NCI-H526 treated with DMSO at 0.1 percent for 48 hours (cell line): Measurements from ENCODE around the gene SLC1A2.

ENCODE experiments used
- DNase-seq: peaks from one replicate; lab custom pipeline; 2025; lab: John Stamatoyannopoulos, UW

SLC1A2 gene

DNA sequence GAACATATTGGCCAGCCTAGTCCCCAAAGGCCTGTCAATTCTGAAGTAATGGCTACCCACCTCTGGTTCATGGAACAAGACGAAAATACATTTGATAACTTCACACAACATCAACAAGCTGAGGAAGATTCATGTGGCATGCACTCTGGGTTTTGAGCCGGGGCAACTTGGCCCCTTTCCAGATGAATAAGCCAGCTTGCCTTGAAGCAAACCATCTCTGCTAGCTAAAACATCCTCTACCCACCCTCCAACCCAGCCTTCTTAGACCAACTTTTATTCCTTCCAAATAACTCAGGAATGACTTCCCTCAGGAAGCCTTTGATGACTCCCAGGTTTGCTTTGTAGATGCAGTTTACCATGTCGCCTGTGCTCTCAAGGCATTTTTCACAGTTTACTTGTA lies 94.4 kb downstream of the SLC1A2 start:
- DNase-seq = no peak

DNA sequence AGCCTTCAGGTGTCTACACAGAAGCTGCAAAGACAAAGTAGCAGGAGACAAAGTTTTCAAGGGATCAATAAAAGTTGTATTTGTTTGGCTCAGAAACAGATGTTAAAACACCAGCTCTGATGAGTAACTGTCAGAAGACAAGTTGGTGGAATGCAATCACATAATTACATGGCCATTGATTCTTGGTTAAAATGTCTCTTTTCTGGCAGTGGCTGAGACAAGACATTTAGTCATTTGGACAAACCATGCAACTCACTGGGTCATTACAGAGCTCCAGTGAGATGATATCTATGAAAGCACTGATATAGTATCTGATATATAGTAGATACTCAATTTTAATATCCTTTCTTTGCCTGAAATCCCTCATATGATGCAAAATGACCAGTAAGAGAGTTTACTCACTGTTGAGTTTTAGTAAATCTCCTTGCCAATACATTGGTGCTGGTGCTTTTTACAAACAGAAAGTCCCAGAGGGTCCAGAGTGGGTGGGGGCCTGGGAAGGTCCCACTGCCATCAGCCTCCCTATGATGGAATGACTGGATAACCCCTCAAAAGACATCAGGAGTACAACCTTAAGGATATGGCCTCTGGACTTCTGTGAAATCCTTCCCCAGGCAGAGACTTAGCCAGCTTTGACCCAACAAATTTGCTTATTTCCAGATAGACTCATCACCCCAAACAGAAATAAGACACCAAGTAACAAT lies 95.0 kb downstream of the SLC1A2 start:
- DNase-seq = no peak

DNA sequence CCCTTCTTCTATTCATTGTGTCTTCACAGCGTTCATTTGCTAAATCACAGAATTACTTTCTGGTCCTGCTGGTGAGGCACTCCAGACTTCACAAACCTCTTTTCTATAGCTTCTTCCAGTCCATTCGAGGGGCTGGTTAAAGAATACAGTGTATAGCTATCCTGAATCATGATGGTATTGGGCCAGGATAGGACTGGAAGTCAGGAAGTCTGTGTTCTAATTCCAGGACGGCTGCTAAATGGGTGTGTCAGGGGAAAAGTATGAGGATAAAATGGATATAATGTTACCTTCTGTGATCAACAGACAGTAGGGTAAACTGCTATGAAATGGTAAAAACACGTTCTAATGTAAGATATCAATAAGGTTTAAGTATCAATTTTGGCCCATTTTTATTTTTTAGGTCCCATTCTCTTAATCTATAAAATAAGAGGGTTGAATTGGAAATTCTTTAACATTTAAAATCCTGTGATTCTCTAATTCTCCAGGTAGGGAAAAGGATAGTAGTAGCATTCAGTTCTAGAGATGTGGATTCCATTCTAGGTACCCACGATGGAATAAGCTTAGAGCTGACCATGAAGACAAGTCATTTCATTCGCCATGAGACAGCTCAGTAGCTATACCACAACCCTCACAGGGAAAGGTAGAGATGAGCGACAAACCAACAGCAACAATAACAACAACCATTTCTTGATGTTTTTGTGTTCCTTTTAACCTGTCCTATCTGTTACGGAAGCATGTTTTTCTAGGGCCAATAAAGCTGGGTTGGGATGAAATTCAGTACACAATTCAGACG lies 96.1 kb downstream of the SLC1A2 start:
- no peak for DNase-seq

DNA sequence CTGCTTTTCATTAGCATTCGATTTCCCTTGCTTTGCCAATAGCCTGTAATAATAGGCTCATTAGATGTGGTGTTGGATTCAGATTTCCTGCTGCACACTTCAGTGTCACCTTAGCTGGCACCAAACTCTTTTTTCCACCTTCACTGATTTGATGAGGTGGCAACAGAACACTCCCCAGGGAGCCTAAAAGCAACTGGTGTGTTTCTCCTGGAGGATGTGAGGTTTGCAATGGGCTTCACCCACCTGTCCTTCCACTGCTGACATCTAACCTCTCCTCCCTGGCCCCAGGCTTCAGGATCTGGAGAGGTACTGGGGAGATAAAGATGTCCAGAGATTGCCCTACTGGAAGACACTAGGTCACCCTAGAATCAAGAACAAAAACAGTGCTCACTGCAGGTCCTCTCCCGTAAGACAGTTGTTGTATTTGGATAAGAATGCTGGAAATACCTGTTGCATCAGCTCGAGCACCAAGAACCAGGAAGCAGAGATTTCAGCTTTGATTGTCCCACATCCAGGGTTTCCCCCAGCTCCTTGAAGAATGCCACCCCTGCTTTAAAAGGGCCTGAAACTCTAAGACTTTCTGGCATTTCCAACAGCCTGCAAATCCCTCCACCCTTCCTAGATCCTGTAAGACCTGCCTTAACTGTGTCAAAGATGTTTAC lies 96.9 kb downstream of the SLC1A2 start:
- DNase-seq = no peak

DNA sequence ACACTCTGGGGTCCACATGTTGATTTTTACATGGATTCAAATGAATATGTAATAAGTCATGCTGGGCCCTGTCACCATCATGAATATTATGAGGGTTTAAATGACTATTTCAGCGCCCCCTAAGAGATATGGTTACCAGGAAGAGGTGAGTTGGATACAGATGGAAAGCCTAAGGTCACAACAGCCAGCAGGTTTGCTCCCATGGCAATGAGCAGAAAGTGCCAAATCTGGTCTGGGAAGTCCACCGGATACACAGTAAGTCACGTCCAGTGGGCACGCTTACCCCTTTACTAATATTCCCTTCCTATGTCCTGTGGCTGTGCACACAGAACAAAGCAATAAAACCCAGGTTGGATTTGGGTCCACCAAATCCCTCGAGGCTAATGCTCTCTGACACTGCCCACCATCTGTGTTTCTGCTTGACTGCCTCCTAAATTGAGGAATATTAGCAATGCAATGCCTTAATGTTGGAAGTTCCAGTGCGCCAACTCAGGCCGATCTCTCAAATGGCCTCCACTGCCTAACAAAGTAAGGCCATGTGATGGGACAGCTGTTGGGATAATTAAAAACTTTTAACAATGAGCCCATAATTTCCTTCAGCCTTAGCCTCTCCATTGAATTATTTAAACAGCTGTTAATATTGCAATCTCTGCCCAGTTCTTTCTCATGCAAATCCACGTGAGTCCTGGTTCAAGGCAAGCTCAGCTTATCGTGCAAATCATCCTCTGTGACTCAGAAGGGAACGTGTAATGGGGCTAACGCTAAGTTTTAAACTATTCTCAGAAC lies 97.6 kb downstream of the SLC1A2 start:
- DNase-seq = no peak

DNA sequence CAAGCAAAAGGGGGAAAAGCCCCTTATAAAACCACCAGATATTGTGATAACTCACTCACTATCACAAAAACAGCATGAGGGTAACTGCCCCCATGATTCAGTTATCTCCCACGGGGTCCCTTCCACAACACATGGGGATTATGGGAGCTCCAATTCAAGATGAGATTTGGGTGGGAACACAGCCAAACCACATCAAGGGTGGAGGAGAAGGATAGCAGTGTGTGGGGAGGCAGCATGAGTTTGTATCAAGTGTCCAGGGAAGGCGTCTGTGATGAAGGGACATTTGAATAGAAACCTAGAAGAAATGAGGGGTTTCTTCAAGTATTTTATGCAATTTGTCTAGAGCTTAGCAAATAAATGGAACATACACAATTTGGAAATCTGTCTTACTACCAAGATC lies 98.2 kb downstream of the SLC1A2 start:
- DNase-seq = no peak

DNA sequence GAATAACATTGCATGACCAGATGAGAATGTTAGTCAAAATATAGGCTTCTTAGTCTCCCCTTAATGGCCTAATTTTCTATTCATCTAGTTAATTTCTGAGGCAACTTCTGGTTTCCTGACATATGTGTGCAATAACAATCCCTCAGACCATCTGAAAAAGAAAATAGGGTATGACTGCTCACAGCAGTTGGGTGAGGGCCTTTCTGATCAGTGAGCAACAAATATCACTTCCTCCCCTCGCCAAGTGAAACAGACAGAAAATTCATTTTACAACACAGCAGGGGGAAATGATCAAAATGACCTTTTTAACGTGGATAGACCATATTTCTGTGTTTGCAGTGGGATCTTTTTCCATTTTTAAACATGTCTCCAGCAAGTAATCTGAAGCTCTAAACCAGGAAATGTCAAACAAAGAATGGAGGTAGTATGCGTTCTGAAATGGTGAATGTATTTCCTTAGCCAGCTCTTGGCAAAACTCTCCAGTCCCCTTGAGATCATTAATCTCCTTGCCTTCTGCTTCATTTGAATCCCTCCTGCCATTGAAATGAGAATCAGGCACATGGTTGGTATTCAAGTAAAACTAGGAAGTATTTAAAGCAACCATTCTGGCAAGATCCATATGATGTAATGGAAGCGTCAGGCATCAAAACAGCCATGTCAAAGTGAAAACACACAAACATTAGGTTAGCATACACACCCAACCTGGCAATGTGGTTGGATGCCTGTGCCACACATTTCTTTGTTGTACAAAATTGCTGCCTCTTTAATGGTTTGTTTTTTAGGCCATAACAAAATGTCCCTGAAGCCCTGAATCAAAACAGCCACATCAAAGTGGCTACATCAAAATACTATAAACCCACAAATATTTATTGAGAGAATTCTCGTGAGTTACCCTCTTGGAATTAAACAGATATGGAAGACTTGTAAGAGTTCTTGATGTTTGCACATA lies 100.1 kb downstream of the SLC1A2 start:
- no peak for DNase-seq

DNA sequence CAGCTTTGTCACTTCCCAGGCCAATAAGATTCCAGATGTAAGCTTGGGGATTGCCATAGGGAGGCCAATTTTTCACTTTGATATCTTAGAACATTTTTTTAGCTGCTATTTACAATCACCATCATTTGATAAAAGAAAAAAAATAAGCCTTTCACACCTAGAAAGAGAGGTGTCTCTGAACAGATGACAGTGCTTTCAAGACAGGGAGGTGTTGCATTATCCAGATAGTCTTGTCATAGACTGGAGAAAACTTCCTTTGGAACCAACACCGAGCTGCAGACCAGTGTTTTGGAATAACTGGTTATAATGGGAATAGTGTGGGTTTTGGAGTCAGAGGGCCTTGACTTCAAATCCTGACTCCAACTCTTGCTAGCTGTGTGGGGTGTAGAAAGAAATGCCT lies 101.0 kb downstream of the SLC1A2 start:
- no peak for DNase-seq

DNA sequence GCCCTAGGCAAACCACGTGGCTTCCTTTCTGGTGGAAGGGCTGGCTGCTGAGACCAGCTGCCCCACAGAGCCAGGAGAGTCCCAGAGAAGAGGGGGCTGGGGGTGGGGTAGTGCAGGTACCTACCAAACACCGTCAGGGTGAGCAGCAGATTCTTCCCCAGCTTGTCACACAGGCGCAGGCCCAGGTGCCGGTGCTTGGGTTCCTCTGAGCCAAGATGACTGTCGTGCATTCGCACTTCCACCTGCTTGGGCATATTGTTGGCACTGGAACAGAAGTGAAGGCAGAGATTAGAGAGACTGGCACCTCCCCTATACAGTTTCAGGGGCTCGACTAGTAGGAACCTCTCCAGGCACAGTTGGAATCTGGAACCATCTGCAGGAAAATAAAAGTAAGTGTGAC lies 102.1 kb downstream of the SLC1A2 start:
- no peak for DNase-seq

DNA sequence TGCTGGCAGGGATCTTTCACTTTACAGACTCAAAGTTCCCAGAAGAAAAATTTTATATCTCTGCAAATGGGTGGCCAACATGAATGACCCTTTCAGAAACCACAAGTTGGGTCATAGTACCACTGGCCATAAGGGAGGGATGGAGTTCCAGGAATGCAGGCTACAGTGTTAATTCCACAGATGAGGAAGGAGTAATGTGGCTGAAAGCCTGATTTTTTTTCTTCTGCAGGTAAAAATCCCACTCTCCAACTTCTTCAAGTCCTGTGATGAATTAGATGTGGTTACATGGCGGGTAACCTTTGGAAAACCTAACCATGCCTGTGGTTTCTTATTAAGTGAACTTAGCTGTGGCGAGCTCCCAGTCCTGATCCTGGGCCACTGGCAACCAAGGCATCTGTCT lies 103.2 kb downstream of the SLC1A2 start:
- DNase-seq = no peak

DNA sequence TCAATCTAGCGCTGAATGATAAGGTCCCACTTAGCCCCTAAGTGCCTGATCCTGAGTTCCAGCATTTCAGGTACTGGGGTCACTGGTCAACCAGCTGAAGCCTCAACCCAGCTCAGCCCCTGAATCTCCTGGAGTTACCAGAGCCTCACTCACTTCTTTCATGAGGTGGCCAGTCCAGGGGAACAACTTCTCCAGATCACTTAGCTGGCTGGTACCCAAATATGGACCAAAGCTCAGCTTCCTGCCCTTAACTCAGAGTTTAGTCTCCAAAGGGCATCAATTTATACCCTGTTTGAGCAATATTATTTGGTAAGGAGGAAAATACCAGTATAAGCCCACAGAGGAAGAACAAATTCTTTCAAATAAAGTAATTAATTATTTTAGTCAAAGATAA lies 105.6 kb downstream of the SLC1A2 start:
- no peak for DNase-seq

DNA sequence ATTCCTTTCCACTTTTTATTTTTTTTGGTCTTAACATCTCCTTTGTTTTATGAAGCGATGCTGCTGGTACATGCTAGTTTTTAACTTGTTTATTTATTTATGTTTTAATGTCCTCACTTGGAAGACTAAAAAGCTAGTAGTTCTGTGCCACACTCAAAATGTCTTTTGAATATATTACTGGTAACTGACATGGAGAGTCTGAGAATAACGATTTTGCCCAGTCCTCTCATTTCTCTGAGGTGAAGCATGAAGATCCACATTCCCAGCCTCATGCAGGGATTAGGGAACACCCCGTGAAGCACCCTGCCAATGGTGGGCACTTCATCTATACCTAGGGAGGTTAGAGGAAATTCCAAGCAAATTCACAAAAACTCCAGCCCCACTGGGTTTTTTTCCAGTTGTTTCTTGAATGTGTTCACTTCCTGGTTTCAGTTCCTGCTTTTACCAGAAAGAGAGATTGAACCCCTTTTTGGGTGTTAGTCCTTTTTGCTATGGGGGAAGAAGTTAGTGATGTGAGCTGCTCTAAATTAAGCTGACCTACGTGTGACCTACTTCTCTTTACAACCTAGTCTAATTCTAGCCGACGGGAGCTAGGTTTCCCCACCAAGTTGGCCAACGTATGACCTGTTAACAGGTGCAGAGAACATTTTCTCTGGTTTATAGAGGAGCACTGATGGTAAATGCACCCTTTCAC lies 106.1 kb downstream of the SLC1A2 start:
- no peak for DNase-seq

DNA sequence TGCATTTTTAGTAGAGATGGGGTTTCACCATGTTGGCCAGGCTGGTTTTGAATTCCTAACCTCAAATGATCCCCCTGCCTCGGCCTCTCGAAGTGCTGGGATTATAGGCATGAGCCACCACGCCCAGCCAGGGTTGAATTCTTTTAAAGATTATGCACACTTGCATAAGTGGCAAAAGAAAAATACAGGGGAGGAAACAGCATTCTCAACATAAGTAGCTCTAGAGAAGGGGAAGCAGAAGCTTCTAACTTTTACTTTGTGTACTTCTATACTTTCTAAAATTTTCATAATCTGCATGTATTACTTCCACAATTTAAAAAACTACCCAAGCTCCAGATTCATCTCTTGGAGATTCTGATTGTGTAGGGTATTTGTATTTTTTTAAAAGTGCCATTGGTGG lies 108.0 kb downstream of the SLC1A2 start:
- no peak for DNase-seq

DNA sequence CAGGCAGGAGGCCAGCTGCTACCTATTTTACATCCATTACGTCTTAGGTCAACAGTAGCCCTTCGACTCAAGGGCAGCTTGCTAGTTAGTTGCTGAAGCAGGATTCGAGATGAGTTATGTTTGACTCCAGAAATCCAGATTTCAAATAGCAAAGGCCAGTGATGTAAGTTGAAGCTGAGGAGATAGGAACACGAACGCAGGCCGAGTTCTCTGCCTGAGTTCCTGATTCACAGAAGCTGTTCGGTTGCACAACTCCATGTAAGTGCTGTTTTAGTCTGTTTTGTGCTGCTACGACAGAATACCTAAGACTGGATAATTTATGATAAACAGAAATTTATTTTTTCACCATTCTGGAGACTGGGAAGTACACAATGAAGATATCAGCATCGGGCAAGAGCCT lies 111.2 kb downstream of the SLC1A2 start:
- no peak for DNase-seq

DNA sequence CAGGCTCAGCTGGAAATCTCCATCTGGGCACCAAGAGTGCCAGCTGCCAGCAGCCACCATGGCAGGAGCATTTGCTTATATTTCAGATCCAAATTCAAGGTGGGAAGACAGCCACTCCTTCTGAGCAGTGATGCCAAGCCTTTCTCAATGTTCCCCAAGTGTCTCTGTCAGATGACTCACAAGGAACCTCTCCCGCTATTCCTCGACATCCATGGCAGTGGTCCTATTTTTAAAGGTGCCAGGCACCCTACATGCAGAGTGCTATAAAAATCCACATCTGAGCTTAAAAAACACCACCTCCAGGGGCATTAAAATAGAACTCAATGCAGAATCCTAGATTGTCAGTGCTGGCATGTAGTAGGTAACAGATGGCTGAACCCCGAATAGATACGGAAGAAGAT lies 112.1 kb downstream of the SLC1A2 start:
- DNase-seq = no peak

DNA sequence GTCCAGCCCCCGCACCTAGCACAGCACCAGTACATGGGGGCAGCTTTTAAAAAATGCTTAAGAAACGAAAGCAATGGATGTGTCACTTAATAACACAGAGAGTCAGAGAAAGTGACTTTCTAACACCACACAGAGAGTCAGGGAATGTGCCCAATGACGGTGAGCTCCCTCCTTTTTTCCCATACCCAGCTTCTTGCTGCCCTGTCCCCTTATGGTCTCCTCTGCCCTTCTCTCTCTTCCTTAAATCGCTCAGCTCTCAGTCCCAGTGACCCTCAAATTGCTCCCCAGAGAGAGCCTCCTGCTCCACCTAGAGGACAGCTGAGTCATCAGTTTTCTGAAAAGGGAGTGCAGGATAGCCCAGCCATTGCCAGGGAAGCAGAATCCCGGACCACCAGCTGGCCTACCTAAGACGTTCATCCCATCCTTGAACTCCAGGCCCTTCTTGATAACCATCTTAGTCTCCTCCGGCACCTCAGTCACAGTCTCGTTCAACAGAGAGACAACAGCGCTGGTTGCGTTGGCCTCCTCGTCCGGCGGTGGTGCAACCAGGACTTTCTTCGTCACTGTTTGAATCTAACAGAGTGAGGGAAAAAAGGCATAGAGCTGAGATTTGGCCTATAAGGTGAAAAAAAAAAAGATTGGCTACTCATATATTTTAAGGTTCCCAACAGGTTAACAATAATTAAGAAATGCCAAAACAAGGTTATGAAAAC lies 113.5 kb downstream of the SLC1A2 start:
- peak; percentile 18 for DNase-seq

DNA sequence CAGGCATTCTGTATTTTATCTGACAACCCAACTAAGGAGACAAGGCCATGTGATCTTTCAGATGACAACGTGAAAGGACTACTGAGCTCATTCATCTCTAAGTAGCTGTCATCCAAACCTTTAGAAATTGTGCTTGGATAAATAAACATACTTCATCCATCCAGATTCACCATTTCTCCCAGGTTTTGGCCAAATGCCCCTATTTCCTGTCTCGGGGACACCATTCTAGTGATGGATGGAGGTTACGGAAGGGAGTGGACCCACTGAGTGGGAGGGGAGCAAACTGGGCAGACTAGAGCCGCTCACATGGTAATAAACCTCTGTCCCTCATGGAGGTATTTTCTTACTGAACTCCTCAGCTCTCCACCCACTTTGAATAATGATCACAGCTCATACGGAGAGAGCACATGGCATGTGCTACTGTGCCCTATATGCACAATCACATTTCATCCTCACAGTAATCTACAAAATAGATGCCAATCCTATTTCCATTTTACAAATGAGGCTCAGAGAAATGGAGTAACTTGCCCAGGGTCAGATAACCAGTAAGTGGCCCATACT lies 114.4 kb downstream of the SLC1A2 start:
- DNase-seq = no peak

DNA sequence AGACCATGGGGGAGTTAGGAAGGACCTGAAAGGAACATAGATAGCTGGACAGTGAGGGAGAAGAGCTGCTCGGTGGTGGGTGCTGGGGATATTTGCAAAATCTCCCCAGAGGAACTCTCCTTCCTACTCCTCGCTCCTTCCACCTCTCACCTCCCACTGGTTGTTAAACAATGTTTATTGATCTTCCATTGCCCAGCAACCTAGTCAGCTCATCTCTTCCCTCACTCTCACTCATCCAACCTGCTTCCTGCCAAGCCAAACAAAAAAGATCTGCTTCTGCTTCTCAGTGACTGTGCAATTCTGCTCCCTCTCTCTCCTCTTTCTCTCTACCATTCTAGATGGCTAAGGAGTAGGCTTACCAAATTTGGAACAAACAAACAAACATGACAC lies 115.0 kb downstream of the SLC1A2 start:
- no peak for DNase-seq

DNA sequence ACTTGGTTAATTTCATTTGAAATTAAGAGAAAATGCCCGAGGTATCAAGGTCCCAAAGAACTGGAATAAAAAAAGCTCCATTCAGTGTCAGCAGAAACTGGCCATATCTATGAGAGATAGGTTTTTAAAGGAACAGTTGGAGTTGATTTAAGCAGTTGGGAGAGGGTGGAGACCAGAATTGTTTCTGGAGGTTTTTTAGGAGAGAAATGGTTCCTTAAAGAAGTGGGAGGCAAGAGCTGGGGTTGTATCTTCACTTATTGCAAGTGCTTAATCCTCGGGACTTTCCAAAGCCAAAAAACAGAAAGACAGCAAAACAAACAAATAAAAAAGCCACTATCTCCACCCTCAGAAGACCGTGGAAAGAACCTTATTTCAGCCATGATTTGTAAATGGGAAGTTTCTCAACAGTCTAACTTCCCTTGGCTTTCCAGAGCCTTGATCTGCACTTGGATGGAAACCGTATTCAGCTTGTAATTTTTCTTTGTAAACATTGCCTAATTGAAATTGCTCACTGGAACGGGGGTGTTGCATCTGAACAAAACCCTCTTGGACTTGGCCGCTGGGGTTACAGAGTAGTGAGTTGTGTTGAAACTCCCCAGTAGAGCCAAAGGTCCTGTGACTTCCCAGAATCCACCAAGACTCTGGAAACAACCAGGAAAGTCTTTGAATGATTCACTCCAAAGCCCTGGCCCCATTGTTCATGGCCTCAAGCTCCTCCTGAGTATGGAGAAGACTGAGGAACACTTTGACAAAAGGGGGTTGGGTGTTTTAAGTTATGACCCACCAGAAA lies 115.6 kb downstream of the SLC1A2 start:
- DNase-seq = no peak
